ENCODE data around the gene XPNPEP2. TPM values are rescaled to one million over a fixed set of nuclear protein-coding genes. Genes with fewer than 3 reads are reported as not detected.

The XPNPEP2 gene
- polyA plus RNA-seq, 1 of the 3 experiments (the other 2 are of a cell fraction) = 0.21 TPM

DNA sequence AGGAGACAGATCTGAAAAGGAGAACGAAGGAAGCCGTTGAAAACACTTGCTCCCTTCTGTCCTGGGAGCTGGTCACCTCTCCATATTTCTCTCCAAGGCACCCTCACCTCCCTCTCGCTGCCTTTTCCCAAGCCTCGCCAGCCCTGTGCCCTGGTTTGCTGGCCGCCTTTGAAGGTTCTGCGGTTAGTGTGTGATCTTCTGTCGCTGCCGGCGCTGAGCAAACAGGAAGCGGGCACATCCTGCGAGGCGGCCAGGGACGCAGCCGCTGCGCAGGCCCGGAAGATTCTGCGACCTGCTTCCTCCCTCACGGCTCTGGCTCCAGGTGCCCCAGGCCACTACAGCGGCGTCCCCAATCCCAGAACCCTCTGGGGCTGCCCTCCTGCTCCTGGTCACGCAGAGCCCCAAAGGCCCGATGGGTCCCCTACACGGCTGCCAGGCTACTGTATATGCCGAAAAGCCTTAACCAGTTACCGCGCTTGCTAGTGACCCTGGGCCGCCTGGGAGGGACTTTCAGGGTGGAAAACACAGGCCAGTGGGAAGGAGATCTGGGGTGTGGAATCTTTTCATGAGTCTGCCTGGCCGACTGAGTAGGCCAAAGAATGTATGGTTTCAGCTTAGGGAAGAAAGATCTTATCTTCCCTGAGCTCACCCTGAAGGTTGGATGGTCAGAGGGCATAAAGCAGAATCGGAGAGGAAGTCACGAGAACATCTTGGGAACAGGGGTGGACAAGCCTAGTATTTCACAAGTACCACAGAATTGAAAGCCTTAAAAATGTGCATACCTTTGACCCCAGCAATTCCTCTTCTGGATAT lies 38.6 kb downstream of the XPNPEP2 start:
- TF ChIP-seq EP300 (IDR thresholded peaks at IDR 0.05; ENCODE audit: borderline replicate concordance in 1 of 2, low read depth in 1 of 2, low read length in 1 of 2) = no peak
- TF ChIP-seq FOSL2 (IDR thresholded peaks at IDR 0.05; ENCODE audit: borderline replicate concordance, low read depth) = no peak
- TF ChIP-seq CHD2 (IDR thresholded peaks at IDR 0.05; ENCODE audit: low read length, partially characterized antibody) = no peak
- TF ChIP-seq, protein P1, sequence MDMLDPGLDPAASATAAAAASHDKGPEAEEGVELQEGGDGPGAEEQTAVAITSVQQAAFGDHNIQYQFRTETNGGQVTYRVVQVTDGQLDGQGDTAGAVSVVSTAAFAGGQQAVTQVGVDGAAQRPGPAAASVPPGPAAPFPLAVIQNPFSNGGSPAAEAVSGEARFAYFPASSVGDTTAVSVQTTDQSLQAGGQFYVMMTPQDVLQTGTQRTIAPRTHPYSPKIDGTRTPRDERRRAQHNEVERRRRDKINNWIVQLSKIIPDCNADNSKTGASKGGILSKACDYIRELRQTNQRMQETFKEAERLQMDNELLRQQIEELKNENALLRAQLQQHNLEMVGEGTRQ (IDR thresholded peaks at IDR 0.05; ENCODE audit: borderline replicate concordance, low read depth, low read length) = no peak
- no peak for TF ChIP-seq JUND (IDR thresholded peaks at IDR 0.05)
- no peak for TF ChIP-seq YY1 (IDR thresholded peaks at IDR 0.05; ENCODE audit: low read depth)
- Histone ChIP-seq H3K27me3 (ENCODE audit: insufficient read depth) (peaks cover 30% of the 10 kb centered on the region; the same call in 1 of the 2 replicates), H3K36me3 (replicated peaks in 1 of 2; ENCODE audit: control insufficient read depth in 1 of 2, insufficient read depth in 2 of 2, low read length in 1 of 2) (no peaks in the 10 kb centered on the region), H3K9ac (no peak overlapping the region), H3K9me2 (no peaks in the 10 kb centered on the region), H3K4me3 (ENCODE audit: low read depth in 2 of 2, low read length in 1 of 2) (no peak overlapping the region), H3K4me1 (ENCODE audit: control insufficient read depth in 1 of 2, insufficient read depth in 2 of 2, low read depth in 1 of 2, low read length in 1 of 2) (no peaks in the 10 kb centered on the region), H3K4me2 (no peak overlapping the region), H3K9me3 (no peaks in the 10 kb centered on the region), H2AFZ (ENCODE audit: low read depth) (no peak overlapping the region), H4K20me1 (ENCODE audit: insufficient read depth) (no peaks in the 10 kb centered on the region), H3F3A (replicated peaks; ENCODE audit: insufficient read depth) (no peaks in the 10 kb centered on the region), H3K27ac (ENCODE audit: low read depth in 2 of 2, low read length in 1 of 2) (no peak overlapping the region), H3K79me2 (ENCODE audit: insufficient read depth) (no peaks in the 10 kb centered on the region)
- POLR2A ChIA-PET = no interaction called here
- CTCF ChIA-PET = no interaction called here
- 52% methylated on average over 15 of the region's 30 CpGs for WGBS (ENCODE audit: low lambda C conversion rate)
- DNase-seq = no peak

GRCh38 chrX:129779086-129779672 lies 40.4 kb downstream of the XPNPEP2 start:
- Histone ChIP-seq H3K4me1 (ENCODE audit: control insufficient read depth in 1 of 2, insufficient read depth in 2 of 2, low read depth in 1 of 2, low read length in 1 of 2) (no peaks in the 10 kb centered on the region), H3K27ac (ENCODE audit: low read depth in 2 of 2, low read length in 1 of 2) (no peak overlapping the region), H3K4me3 (ENCODE audit: low read depth in 2 of 2, low read length in 1 of 2) (no peak overlapping the region), H3K9me3 (no peaks in the 10 kb centered on the region), H4K20me1 (ENCODE audit: insufficient read depth) (no peaks in the 10 kb centered on the region), H3K9ac (no peak overlapping the region), H3K9me2 (no peaks in the 10 kb centered on the region), H3F3A (replicated peaks; ENCODE audit: insufficient read depth) (no peaks in the 10 kb centered on the region), H3K79me2 (ENCODE audit: insufficient read depth) (no peaks in the 10 kb centered on the region), H2AFZ (ENCODE audit: low read depth) (no peak overlapping the region), H3K36me3 (replicated peaks in 1 of 2; ENCODE audit: control insufficient read depth in 1 of 2, insufficient read depth in 2 of 2, low read length in 1 of 2) (no peaks in the 10 kb centered on the region), H3K4me2 (no peak overlapping the region), H3K27me3 (ENCODE audit: insufficient read depth) (peaks cover 20% of the 10 kb centered on the region; the same call in 1 of the 2 replicates)
- TF ChIP-seq SIN3A (IDR thresholded peaks at IDR 0.05; ENCODE audit: borderline replicate concordance, low read depth, low read length) = no peak
- no peak for TF ChIP-seq CHD2 (IDR thresholded peaks at IDR 0.05; ENCODE audit: low read length, partially characterized antibody)
- TF ChIP-seq, protein P2, sequence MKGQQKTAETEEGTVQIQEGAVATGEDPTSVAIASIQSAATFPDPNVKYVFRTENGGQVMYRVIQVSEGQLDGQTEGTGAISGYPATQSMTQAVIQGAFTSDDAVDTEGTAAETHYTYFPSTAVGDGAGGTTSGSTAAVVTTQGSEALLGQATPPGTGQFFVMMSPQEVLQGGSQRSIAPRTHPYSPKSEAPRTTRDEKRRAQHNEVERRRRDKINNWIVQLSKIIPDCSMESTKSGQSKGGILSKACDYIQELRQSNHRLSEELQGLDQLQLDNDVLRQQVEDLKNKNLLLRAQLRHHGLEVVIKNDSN (IDR thresholded peaks at IDR 0.05; ENCODE audit: borderline replicate concordance, low read depth) = no peak
- TF ChIP-seq EP300 (IDR thresholded peaks at IDR 0.05; ENCODE audit: borderline replicate concordance in 1 of 2, low read depth in 1 of 2, low read length in 1 of 2) = no peak
- TF ChIP-seq GATA2 (CRISPR knock-in tag; IDR thresholded peaks at IDR 0.05) = no peak
- no peak for TF ChIP-seq YY1 (IDR thresholded peaks at IDR 0.05; ENCODE audit: low read depth)
- no peak for TF ChIP-seq NFIC (IDR thresholded peaks at IDR 0.05; ENCODE audit: borderline replicate concordance)
- TF ChIP-seq JUND (IDR thresholded peaks at IDR 0.05) = no peak
- TF ChIP-seq FOXJ3 (CRISPR knock-in tag; IDR thresholded peaks at IDR 0.05) = no peak
- TF ChIP-seq FOXM1 (IDR thresholded peaks at IDR 0.05; ENCODE audit: low read depth) = no peak
- no peak for TF ChIP-seq SMC3 (IDR thresholded peaks at IDR 0.05; ENCODE audit: low read depth, low read length)
- WGBS (ENCODE audit: low lambda C conversion rate) = 24% methylated on average over 7 of the region's 7 CpGs
- DNase-seq = no peak
- ChIA-PET POLR2A (no interaction called here), CTCF (interaction anchor here (0.7 kb wide), 1 partner anchor 44 kb away, joined by 4 read pairs; no protein-coding TSS in a partner anchor)

Data from SK-N-SH (cell line).